Ascending aorta (tissue), 2 donors: ENCODE measurements around the gene MAN1B1. TPM values are rescaled to one million over a fixed set of nuclear protein-coding genes. Genes with fewer than 3 reads are reported as not detected.

Experiments used
- DNase-seq, 2 donors: peaks; one replicate each; pipeline ENCODE4 v3.0.0-alpha.2; 2019; ENCODE audit warnings: low spot score in 2 of 2
- H3K27ac ChIP-seq, 2 donors: fragments of 200-600 bp; sonication (generic); one replicate each; pipeline ENCODE4 v1.5.1; 2016 to 2017; ENCODE audit warnings: mild to moderate bottlenecking in 1 of 2
- H3K27me3 ChIP-seq: fragments of 200-600 bp; sonication (generic); one replicate; pipeline ENCODE4 v1.5.1; 2017
- H3K36me3 ChIP-seq, 2 donors: fragments of 200-600 bp; sonication (generic); one replicate each; pipeline ENCODE4 v1.5.1; 2016
- H3K4me1 ChIP-seq, 2 donors: fragments of 200-600 bp; sonication (generic); one replicate each; pipeline ENCODE4 v1.5.1; 2016 to 2017; ENCODE audit warnings: mild to moderate bottlenecking in 1 of 2
- H3K4me3 ChIP-seq, 2 donors: fragments of 200-600 bp; sonication (generic); one replicate each; pipeline ENCODE4 v1.5.1; 2016 to 2017; ENCODE audit warnings: mild to moderate bottlenecking in 1 of 2
- H3K9me3 ChIP-seq, 2 donors: fragments of 200-600 bp; sonication (generic); one replicate each; pipeline ENCODE4 v1.5.1; 2016
- CTCF ChIP-seq, 3 experiments: fragments of 200-600 bp in 2 of 3; fragments of 450-650 bp in 1 of 3; sonication (generic) in 2 of 3; IDR thresholded peaks; one replicate each; pipeline ENCODE4 v1.5.1; 2016 to 2019; ENCODE audit warnings: antibody characterized with exemption in 3 of 3, mild to moderate bottlenecking in 1 of 3, moderate library complexity in 1 of 3
- intact Hi-C: fragments of 100-400 bp; cut with DNase I; formaldehyde crosslinking; loops from one replicate; pipeline ENCODE4 v1.15.1; 2023
- total RNA-seq: library from RNA; depleted of rRNA; stranded (reverse); fragments of >200 nt; gene quantifications from one replicate; pipeline ENCODE4 v1.1.0, GENCODE V29; 2016

MAN1B1 gene
- total RNA-seq, 1 donor from 2014 or later, result 85.3 TPM

- DNase-seq, result no peak
- peaks cover 0 to 19% of the 10 kb centered on the region in 2 donors for H3K36me3 ChIP-seq
- no peak overlapping the region for H3K4me3 ChIP-seq
- no peaks in the 10 kb centered on the region for H3K27me3 ChIP-seq
- H3K9me3 ChIP-seq, result no peaks in the 10 kb centered on the region
- intact Hi-C loops, result loop anchor here (5.0 kb wide), 2 partner anchors 97 to 368 kb away; partner anchors contain the start of genes NSMF and PAXX
- H3K27ac ChIP-seq, result no peak overlapping the region
- peaks cover 12 to 17% of the 10 kb centered on the region in 2 donors for H3K4me1 ChIP-seq
- no peak for TF ChIP-seq CTCF (IDR thresholded peaks at IDR 0.05)
These were observed 2.6 kb downstream of the MAN1B1 start for GRCh38 chr9:137089232-137089947.

DNA sequence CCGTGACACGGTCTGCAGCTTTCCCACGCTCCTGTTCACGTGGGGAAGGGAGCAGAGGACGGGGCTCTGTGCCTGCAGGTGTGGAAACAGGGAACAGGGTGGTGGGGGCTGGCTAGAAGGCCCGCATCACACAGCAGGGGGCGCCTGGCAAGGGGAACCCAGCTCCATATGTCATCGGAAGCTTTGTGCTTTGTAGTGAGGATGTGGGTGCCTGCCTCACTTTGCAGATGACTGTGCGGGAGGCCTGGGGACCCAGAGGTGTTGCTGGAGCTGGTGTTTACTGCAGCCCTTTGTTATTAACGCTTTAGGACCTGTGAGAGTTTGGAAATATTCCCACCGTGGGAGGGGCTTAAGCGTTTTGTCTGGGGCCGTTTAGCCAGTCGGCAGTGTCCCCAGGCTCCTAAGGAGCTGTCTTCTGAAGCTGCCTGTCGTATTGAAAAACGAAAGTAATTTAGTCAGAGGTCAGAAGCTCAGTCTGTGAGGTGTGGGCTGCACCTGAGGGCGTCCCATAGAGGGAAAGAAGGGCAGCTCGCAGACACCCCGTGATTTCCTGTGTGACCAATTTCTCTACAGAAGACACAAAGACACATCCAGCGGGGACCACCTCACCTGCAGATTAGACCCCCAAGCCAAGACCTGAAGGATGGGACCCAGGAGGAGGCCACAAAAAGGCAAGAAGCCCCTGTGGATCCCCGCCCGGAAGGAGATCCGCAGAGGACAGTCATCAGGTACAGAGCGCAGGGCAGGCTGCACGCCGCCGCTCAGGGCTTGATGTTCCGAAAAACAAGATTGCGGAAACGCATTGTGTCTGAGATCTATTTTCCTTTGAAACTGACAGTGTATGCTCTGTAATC lies 9.1 kb downstream of the MAN1B1 start:
- Histone ChIP-seq H3K4me1 (no peaks in the 10 kb centered on the region), H3K27ac (no peak overlapping the region), H3K36me3 (peaks cover 36 to 64% of the 10 kb centered on the region in 2 donors), H3K4me3 (no peak overlapping the region), H3K27me3 (no peaks in the 10 kb centered on the region), H3K9me3 (no peaks in the 10 kb centered on the region)
- no peak for DNase-seq
- intact Hi-C loops, result no loop called here
- TF ChIP-seq CTCF (IDR thresholded peaks at IDR 0.05), result no peak

GRCh38 chr9:137096785-137097546 lies 10.2 kb downstream of the MAN1B1 start:
- Histone ChIP-seq H3K9me3 (no peaks in the 10 kb centered on the region), H3K27me3 (no peaks in the 10 kb centered on the region), H3K27ac (no peak overlapping the region), H3K4me3 (no peak overlapping the region), H3K36me3 (peaks cover 47 to 72% of the 10 kb centered on the region in 2 donors), H3K4me1 (no peaks in the 10 kb centered on the region)
- DNase-seq, result no peak
- no peak for TF ChIP-seq CTCF (IDR thresholded peaks at IDR 0.05)
- intact Hi-C loops, result no loop called here

DNA sequence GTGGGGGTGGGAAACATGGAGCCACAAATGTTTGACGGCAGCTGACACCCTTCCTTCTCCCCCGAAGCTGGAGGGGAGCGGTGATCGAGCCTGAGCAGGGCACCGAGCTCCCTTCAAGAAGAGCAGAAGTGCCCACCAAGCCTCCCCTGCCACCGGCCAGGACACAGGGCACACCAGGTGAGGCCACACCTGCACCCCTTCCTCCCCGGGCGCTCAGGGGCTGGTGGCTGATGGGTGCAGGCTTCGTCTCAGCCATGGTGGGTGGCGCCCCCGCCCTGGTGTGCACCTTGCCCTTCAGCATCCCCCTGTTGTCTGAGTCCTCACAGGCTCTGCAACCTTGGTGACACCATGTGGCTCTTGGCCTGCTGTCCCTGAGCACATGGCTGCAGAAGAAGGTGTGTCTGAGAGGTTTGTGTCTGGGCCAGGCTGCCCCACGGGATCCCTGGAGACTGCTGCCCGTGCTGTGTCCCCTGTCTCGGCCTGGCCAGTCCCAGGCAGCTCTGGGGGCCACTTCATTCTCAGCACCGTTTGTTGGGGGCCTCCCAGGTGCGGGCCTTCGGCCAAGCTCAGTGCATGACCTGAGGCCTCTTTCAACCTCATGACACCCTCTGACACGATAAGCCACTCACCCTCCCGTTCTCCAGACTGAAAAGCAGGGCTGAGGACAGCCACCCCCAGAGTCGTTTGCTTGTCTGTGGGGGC lies 11.1 kb downstream of the MAN1B1 start:
- no peaks in the 10 kb centered on the region for H3K4me1 ChIP-seq
- H3K27me3 ChIP-seq, result no peaks in the 10 kb centered on the region
- TF ChIP-seq CTCF (IDR thresholded peaks at IDR 0.05), result no peak
- no peak overlapping the region for H3K27ac ChIP-seq
- no peak for DNase-seq
- H3K36me3 ChIP-seq, result peaks cover 56 to 76% of the 10 kb centered on the region in 2 donors
- intact Hi-C loops, result no loop called here
- H3K9me3 ChIP-seq, result no peaks in the 10 kb centered on the region
- no peak overlapping the region for H3K4me3 ChIP-seq

GRCh38 chr9:137099231-137099630 lies 12.4 kb downstream of the MAN1B1 start:
- no peaks in the 10 kb centered on the region for H3K4me1 ChIP-seq
- H3K27me3 ChIP-seq, result no peaks in the 10 kb centered on the region
- no peak for TF ChIP-seq CTCF (IDR thresholded peaks at IDR 0.05)
- no peak overlapping the region for H3K27ac ChIP-seq
- no peaks in the 10 kb centered on the region for H3K9me3 ChIP-seq
- no peak overlapping the region for H3K4me3 ChIP-seq
- no peak for DNase-seq
- intact Hi-C loops, result no loop called here
- H3K36me3 ChIP-seq, result peaks cover 69 to 80% of the 10 kb centered on the region in 2 donors
